ENCODE data around the gene MCAT. TPM values are rescaled to one million over a fixed set of nuclear protein-coding genes. Genes with fewer than 3 reads are reported as not detected.

MCAT gene
- total RNA-seq, 4 donors from 2014 or later, result 15.8 to 21.7 (median 19.2) TPM

DNA sequence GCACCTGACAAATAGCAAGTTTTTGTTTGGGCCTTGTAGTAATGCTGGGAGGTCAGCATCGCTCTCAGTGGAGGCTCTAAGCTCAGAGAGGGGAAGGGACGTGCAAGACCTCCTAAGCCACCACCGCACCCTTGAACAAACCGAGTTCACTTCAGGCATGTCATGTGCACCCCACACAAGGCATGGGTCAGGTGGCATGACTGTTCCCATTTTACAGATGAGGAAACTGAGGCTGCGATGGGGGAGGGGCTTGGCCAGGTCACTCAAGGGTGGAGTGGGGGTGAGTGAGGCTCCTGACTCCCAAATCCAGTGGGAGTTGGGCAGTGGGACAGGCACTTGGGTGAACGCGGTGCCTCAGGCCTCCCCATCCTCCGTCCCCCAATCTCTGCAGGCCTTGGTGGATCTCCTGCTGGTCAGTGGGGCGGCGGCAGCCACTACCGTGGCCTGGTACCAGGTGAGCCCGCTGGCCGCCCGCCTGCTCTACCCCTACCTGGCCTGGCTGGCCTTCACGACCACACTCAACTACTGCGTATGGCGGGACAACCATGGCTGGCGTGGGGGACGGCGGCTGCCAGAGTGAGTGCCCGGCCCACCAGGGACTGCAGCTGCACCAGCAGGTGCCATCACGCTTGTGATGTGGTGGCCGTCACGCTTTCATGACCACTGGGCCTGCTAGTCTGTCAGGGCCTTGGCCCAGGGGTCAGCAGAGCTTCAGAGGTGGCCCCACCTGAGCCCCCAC lies 19.4 kb upstream of the MCAT start:
- Histone ChIP-seq H3K4me3 (no peak overlapping the region), H3K4me1 (peaks cover 0 to 49% (median 13%) of the 10 kb centered on the region in 3 donors), H3K27ac (peak overlapping the region in 1 of 4 donors; percentile 54), H3K9me3 (no peaks in the 10 kb centered on the region), H3K27me3 (no peaks in the 10 kb centered on the region), H3K36me3 (peaks cover 0 to 59% of the 10 kb centered on the region in 2 donors)
- TF ChIP-seq POLR2A (IDR thresholded peaks at IDR 0.05) (no peak), POLR2AphosphoS5 (IDR thresholded peaks at IDR 0.05) (no peak), EP300 (IDR thresholded peaks at IDR 0.05) (no peak), CTCF (IDR thresholded peaks at IDR 0.05) (no peak)
- 100% methylated on average over 2 of the region's 24 CpGs; no CpG with 5 or more reads in 1 of the 2 donors for WGBS, 2 donors (ENCODE audit: low coverage in 1 of 2)
- ATAC-seq, result no peak

DNA sequence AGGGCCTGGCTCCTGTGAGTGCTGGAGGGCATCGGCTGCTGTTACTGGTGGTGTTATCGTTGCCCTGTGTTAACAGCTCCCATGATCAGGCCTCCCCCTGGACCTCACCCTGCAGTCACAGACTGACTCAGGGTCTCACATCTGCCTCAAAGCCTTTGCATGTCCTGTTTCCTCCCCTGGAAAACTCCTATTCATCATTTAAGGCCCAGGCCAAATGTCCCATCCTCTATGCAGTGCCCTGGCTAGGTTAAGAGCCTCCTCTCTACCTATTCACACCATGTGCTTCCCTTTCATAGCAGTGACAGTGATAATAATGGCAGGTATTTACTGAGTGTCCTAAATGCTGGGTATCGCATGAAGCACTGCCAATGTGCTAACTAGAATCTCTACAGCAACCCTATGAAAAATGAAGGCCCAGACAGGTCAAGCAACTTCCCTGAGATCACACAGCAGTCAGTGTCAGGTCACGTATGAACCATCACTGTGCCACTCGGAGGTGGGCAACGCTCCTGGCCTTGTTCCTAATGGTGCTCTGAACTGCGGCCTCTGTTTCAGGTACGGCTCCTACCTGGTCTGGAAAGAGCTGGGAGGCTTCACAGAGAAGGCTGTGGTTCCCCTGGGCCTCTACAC lies 17.4 kb upstream of the MCAT start:
- H3K9me3 ChIP-seq, result no peaks in the 10 kb centered on the region
- peaks cover 0 to 45% of the 10 kb centered on the region in 2 donors for H3K36me3 ChIP-seq
- H3K27ac ChIP-seq, result no peak overlapping the region
- no peak for TF ChIP-seq CTCF (IDR thresholded peaks at IDR 0.05)
- TF ChIP-seq POLR2AphosphoS5 (IDR thresholded peaks at IDR 0.05), result no peak
- H3K4me3 ChIP-seq, result no peak overlapping the region
- peaks cover 0 to 52% (median 13%) of the 10 kb centered on the region in 3 donors for H3K4me1 ChIP-seq
- ATAC-seq, result no peak
- no peaks in the 10 kb centered on the region for H3K27me3 ChIP-seq
- no CpG with 5 or more reads among the region's 8 CpGs for WGBS, 2 donors (ENCODE audit: low coverage in 1 of 2)

DNA sequence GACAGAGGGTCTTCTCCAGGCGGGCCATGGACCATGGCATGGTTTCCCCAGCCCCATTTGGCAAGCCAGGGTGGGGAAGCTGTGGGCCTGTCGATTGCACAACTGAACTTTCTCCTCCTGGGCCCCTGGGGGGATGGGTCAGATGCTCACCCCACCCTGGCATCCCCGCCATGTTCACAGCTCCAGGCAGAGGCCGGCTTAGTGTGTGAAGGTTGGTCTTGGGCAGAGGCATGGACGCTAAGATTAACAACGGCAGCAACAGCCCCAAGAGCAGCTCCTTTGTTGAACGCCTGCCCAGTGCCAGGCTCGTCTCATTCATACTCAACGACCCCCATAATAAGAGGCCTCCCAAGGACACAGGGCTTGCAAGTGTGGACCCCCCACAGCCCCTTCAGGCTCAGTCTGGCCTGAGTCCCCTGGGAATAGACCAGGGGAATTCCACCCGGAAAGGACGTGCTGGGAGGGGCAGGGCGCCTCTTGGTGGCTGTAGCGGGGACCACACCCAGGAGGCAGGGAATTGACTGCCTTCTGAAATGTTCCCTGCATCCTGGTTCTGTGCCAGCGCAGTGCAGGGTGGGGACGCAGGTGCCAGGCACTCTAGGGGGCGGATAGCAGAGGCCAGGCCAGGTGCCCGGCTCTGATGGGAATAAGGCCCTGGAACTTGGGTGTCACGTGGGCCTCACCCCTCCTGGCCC lies 16.4 kb upstream of the MCAT start:
- no peak for ATAC-seq
- WGBS, 2 donors (ENCODE audit: low coverage in 1 of 2), result no CpG with 5 or more reads among the region's 18 CpGs
- no peaks in the 10 kb centered on the region for H3K27me3 ChIP-seq
- no peak for TF ChIP-seq CTCF (IDR thresholded peaks at IDR 0.05)
- no peak for TF ChIP-seq POLR2AphosphoS5 (IDR thresholded peaks at IDR 0.05)
- no peak for TF ChIP-seq EP300 (IDR thresholded peaks at IDR 0.05)
- no peak for TF ChIP-seq POLR2A (IDR thresholded peaks at IDR 0.05)
- H3K4me1 ChIP-seq, result peaks cover 0 to 55% (median 13%) of the 10 kb centered on the region in 3 donors
- no peak overlapping the region for H3K4me3 ChIP-seq
- no peaks in the 10 kb centered on the region for H3K9me3 ChIP-seq
- no peak overlapping the region for H3K27ac ChIP-seq
- peaks cover 0 to 51% of the 10 kb centered on the region in 2 donors for H3K36me3 ChIP-seq

GRCh38 chr22:43158778-43159483 lies 15.7 kb upstream of the MCAT start:
- Histone ChIP-seq H3K4me3 (no peak overlapping the region), H3K9me3 (no peaks in the 10 kb centered on the region), H3K4me1 (peaks cover 0 to 55% (median 12%) of the 10 kb centered on the region in 3 donors), H3K27ac (no peak overlapping the region), H3K27me3 (no peaks in the 10 kb centered on the region), H3K36me3 (peaks cover 0 to 51% of the 10 kb centered on the region in 2 donors)
- WGBS, 2 donors (ENCODE audit: low coverage in 1 of 2), result 70 to 79% methylated on average over 3 to 6 of the region's 24 CpGs
- no peak for ATAC-seq
- TF ChIP-seq POLR2AphosphoS5 (IDR thresholded peaks at IDR 0.05), result no peak
- no peak for TF ChIP-seq EP300 (IDR thresholded peaks at IDR 0.05)
- TF ChIP-seq CTCF (IDR thresholded peaks at IDR 0.05), result no peak
- no peak for TF ChIP-seq POLR2A (IDR thresholded peaks at IDR 0.05)

Measured in gastroesophageal sphincter (tissue), 4 donors.